Stimulated activated CD4-positive, alpha-beta T cell treated with anti-CD3 and anti-CD28 coated beads, Interleukin-1b, Interleukin-23, amount 100 ng/mL, for 24 hours (primary cell): ENCODE data around the gene CHPF.

Source experiments
- DNase-seq, 4 experiments: peaks; one replicate each; pipeline ENCODE4 v3.0.0-alpha.2; 2020; ENCODE audit warnings: low read depth in 4 of 4, low spot score in 1 of 4

CHPF gene

GRCh38 chr2:219533930-219534661 is 9.5 kb downstream of the CHPF start:
- DNase-seq, result no peak

- no peak for DNase-seq
These were observed 11.3 kb downstream of the CHPF start for GRCh38 chr2:219532378-219532649.

DNA sequence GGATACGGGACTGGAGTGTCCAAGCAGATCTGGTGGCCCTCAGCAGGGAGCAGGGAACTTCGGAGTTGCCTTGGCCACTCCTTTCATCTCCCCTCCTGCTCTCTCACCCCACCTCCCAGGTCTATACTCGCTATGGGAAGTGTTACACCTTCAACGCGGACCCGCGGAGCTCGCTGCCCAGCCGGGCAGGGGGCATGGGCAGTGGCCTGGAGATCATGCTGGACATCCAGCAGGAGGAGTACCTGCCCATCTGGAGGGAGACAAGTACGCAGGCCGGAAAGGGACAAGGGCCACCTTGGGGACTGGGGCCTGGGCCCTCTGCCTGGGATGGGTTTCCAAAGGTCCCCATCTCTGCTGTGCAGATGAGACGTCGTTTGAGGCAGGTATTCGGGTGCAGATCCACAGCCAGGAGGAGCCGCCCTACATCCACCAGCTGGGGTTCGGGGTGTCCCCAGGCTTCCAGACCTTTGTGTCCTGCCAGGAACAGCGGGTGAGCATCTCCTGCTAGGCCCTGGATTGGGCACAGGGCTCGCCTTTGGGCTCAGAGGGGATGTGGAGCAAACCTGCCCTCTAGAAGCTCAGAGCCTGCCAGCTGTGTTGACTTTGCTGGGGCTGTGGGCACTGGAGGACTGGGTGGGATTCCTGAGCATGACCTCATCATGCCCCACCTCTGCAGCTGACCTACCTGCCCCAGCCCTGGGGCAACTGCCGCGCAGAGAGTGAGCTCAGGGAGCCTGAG is 11.8 kb downstream of the CHPF start:
- DNase-seq, result no peak

GRCh38 chr2:219530048-219530963 is 13.3 kb downstream of the CHPF start:
- peak; percentile 73 to 84 (median 82) for DNase-seq

DNA sequence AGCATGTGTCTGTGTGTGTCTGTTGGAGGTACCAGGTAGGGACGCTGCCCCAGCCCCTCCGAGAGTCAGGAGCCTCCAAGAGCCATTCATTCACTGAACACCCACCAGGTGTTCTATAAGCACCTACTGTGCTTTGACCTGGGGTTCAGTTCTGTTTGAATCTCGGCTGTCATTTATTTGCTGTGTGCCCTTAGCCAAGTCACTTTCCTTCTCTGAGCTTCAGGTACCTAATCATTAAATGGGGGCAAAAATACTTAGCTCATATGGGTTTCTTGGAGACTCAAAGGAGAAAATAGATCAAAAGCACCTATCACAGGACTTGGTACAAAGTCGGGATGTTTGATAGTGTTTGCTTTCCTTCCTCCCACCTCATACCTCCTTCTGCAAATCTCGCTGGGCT is 16.1 kb downstream of the CHPF start:
- no peak for DNase-seq

- DNase-seq, result no peak
These were observed 16.6 kb downstream of the CHPF start for GRCh38 chr2:219527076-219527394.

DNA sequence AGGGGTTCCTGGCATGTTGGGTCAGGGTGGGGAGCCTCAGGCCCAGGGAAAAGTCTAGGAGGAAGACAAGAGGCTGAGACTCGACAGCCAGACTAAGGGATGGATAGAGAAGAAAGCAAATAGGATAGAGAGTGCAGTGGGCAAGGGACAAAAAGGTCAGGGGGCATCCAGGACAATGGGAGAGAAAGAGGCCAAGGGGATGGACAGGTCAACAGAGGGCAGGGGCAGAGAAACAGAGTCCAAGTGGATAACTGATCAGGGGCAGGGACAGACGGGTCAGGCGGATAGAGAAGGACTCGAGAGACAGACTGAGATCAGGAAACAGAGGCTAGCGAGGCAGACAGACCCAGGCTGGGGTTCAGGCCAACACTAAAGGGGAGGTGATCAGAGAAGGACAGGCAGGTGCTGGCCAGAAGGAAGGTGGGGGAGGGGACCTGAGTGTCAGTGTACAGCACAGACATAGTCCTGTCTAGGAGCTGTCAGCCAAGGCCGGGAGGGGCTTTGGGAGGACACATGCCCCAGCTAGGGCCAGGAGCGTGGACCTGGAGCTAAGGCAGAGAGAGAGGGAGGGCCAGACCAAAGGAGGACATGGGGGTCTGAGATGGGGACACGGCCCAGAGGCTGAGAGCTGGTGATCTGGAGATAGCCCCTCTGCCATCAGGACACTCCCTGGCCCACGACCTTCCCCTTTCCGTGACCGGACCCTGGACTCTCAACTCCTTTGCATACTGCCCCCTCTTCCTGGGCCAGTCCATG is 17.1 kb downstream of the CHPF start:
- DNase-seq, result no peak

GRCh38 chr2:219525533-219526232 is 17.9 kb downstream of the CHPF start:
- no peak for DNase-seq

- DNase-seq, result no peak
These were observed 18.8 kb downstream of the CHPF start for GRCh38 chr2:219524817-219525216.

- no peak for DNase-seq
These were observed 20.5 kb downstream of the CHPF start for GRCh38 chr2:219523031-219523671.

- DNase-seq, result no peak
These were observed 21.2 kb downstream of the CHPF start for GRCh38 chr2:219522111-219523030.

GRCh38 chr2:219521066-219521880 is 22.3 kb downstream of the CHPF start:
- DNase-seq, result no peak

DNA sequence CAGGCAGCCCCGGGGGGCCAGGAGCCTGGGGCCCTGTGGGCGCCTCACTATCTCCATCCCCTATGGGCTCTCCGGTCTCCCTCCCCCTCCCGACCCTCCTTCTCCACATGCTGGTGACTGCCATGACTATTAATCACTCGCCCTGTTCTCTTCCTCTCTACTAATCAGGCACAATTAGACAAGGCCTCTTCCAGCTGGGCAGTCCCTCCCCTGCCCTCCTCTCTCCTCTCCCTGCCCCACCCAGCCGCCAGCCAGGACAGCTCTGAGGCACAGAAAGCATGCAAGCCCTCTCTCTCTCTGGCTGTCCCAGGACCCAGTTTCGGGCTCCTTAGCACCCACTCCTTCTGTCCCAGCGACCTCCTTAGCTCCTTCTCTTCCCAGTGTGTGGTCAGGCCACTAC is 23.5 kb downstream of the CHPF start:
- DNase-seq, result no peak

DNA sequence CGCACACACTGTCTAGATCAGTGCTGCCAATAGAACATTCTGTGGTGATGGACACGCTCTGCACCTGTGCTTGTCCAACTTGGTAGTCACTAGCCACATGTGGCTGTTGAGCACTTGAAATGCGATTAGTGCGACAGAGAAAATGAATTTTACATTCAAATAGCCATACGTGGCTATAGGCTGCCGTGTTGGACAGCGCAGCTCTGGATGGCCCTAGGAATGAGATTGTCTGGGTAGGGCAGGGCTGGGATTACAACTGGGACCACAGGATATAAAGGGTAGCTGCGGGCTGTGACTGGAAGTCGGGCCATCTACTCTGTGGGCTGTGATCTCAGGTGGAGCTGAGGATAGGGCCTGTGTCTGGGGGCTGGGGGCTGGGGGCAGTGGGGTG is 24.1 kb downstream of the CHPF start:
- DNase-seq, result no peak

GRCh38 chr2:219517954-219518778 is 25.4 kb downstream of the CHPF start:
- DNase-seq, result no peak

DNA sequence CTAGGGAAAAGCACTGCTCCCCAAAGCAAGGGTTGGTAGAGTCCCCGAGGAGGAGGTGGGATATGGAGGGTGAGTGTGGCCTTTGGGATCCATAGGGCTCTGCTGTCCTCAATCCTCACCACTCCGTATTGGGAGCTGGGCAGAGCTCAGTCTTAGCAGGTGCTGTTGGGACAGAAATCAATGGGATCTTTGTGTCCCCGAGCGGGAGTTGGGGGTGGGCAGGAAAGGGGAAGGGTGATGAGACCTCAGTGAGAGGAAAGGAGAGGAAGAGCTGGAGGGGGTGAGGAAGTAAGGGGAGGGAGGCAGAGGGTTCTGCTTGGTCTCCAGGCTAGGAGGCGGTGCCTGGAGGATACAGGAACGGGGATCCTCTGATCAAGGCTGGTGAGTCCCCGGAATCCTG is 26.7 kb downstream of the CHPF start:
- no peak for DNase-seq

DNA sequence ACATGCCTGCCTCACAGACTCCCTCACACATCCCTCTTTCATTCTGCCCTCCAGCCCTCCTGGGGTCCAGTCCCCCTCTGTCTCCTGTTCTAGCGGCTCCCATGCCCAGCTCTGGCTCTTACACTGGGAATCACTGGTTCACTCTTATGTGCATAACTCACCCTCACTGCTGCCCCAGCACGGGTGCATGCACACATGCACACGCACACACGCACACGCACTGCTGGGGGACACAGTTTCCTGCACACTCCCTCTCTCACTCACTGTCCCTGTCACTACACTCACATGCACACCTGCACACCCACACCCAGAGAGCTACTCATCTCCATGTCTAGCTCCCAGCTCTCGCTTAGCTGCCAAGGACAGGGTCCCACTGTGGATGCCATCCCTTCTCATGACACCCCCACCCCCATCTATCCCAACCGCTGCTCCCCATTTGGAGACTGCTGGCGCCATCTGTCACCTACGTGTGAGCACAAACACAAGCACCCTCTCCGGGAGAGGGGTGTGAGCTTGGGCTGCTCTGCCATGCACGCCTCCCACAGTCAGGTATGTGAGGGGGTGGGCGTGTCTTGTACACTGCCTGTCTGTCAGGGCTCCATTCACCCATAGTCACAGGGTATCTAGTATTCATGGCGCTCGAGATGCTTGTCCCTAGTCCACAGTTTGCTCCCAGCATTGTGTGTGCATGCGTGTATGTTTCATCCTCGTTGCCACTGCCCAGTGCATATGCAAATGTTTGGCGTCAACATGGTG is 27.6 kb downstream of the CHPF start:
- DNase-seq, result no peak
